Spleen (tissue), 11 donors: ENCODE results near the gene TP73. TPM values are rescaled to one million over a fixed set of nuclear protein-coding genes. Genes with fewer than 3 reads are reported as not detected.

ENCODE experiments used
- DNase-seq: peaks from one replicate; pipeline ENCODE4 v3.0.0-alpha.2; 2020
- H3K27ac ChIP-seq, 8 donors: fragments of 200-600 bp; sonication (generic) in 7 of 8; 1 replicate in 4 of 8; 2 replicates in 4 of 8; pipeline versions ENCODE4 v1.5.0 to v1.8.0; 2016 to 2021; ENCODE audit warnings: inconsistent platforms in 4 of 8, mild to moderate bottlenecking in 4 of 8, moderate library complexity in 1 of 8
- H3K27me3 ChIP-seq, 7 donors: fragments of 200-600 bp; sonication (generic) in 6 of 7; replicated peaks in 1 of 7; 1 replicate in 4 of 7; 2 replicates in 3 of 7; pipeline versions ENCODE4 v1.5.0 to v1.8.0; 2016 to 2021; ENCODE audit warnings: inconsistent platforms in 3 of 7, mild to moderate bottlenecking in 1 of 7
- H3K36me3 ChIP-seq, 6 donors: fragments of 200-600 bp; sonication (generic) in 5 of 6; 1 replicate in 4 of 6; 2 replicates in 2 of 6; pipeline versions ENCODE4 v1.5.0 to v1.8.0; 2016 to 2021; ENCODE audit warnings: inconsistent platforms in 2 of 6
- H3K4me1 ChIP-seq, 6 donors: fragments of 200-600 bp; sonication (generic) in 5 of 6; 1 replicate in 3 of 6; 2 replicates in 3 of 6; pipeline versions ENCODE4 v1.5.0 to v1.8.0; 2016 to 2021; ENCODE audit warnings: inconsistent platforms in 3 of 6
- H3K4me3 ChIP-seq, 8 donors: fragments of 200-600 bp; sonication (generic) in 7 of 8; 1 replicate in 4 of 8; 2 replicates in 4 of 8; pipeline versions ENCODE4 v1.5.0 to v1.8.0; 2016 to 2021; ENCODE audit warnings: inconsistent platforms in 4 of 8, mild to moderate bottlenecking in 4 of 8, moderate library complexity in 2 of 8
- H3K9me3 ChIP-seq, 8 donors: fragments of 200-600 bp; sonication (generic) in 7 of 8; 1 replicate in 4 of 8; 2 replicates in 4 of 8; pipeline versions ENCODE4 v1.5.0 to v1.8.0; 2016 to 2021; ENCODE audit warnings: inconsistent platforms in 4 of 8
- CTCF ChIP-seq, 11 experiments: fragments of 200-600 bp in 7 of 11; fragments of 450-650 bp in 4 of 11; sonication (generic) in 4 of 11; IDR thresholded peaks in 8 of 11; conservative IDR thresholded peaks in 3 of 11; 1 replicate in 7 of 11; 2 replicates in 4 of 11; pipeline versions ENCODE4 v1.4.0 to v1.8.0; 2016 to 2021; ENCODE audit warnings: antibody characterized with exemption in 11 of 11, inconsistent platforms in 4 of 11, mild to moderate bottlenecking in 1 of 11
- POLR2A ChIP-seq, 3 donors: fragments of 450-650 bp; IDR thresholded peaks; one replicate each; pipeline ENCODE4 v1.5.1; 2017; ENCODE audit warnings: antibody characterized with exemption in 3 of 3, mild to moderate bottlenecking in 1 of 3
- POLR2AphosphoS5 ChIP-seq, 3 donors: sonication (generic); formaldehyde crosslinking; IDR thresholded peaks; one replicate each; pipeline ENCODE4 v1.5.1; 2017; ENCODE audit warnings: antibody characterized with exemption in 3 of 3
- WGBS, 5 donors: extraction: QIAGEN DNeasy Blood & Tissue Kit in 3 of 5; methylation state at CpG; one replicate each; pipeline versions ENCODE4 v1.1.5 to v1.1.7; 2013 to 2018; 5-methylcytosine and 5-hydroxymethylcytosine counted together
- intact Hi-C: fragments of 100-400 bp; cut with DNase I; formaldehyde crosslinking; loops from one replicate; pipeline ENCODE4 v1.15.0; 2023; ENCODE audit warnings: low total_unique reads
- polyA plus RNA-seq, 3 donors: library from polyadenylated mRNA; stranded (reverse); fragments of 200-250 nt; gene quantifications; one replicate each; pipeline ENCODE4 v1.2.1, GENCODE V29; 2013
- total RNA-seq, 7 donors: library from RNA; depleted of rRNA in 3 of 7; stranded (reverse); fragments of >200 nt in 3 of 7; fragmentation: NEBNext Ultra II Directional in 4 of 7; extraction: Animal tissue kit (Norgen Biotek cat#: 25700) in 4 of 7; gene quantifications; one replicate each; pipeline versions ENCODE4 v1.1.0 to v1.2.1, GENCODE V29; 2016 to 2021
- donor health status: healthy with polysubstance abuse.
- donor health status: DM: no; HTN: no; CAD: no; lungs with moderate emphysema.
- donor health status: DM: no; HTN: no; CAD: no.
- donor health status: Bipolar disorder and iron deficiency.
- donor health status: healthy.
- donor health status: DM: no; HTN: no; CAD: no.
- donor health status: DM: yes; HTN: yes; CAD: no.

TP73 gene
- total and polyA plus RNA-seq, 10 donors, result 0.11 to 4.3 (median 0.96) TPM

GRCh38 chr1:3664700-3665375, 12.5 kb downstream of the TP73 start:
- intact Hi-C loops, result no loop called here
- TF ChIP-seq POLR2A (IDR thresholded peaks at IDR 0.05) (no peak), CTCF (IDR thresholded peaks at IDR 0.05 in 8 of 11, conservative IDR thresholded peaks at IDR 0.05 in 3 of 11) (no peak)
- no peak overlapping the region for H3K4me3 ChIP-seq
- WGBS, 5 donors, result 75 to 87% (median 83%) methylated on average over 14 of the region's 14 CpGs
- H3K36me3 ChIP-seq, result no peaks in the 10 kb centered on the region
- peaks cover 0 to 62% (median 36%) of the 10 kb centered on the region in 6 donors for H3K4me1 ChIP-seq
- peaks cover 0 to 13% (median 0%) of the 10 kb centered on the region in 7 donors for H3K27me3 ChIP-seq
- peak; percentile 59 for DNase-seq
- H3K27ac ChIP-seq, result peak overlapping the region in 4 of 8 donors; percentile 66 to 80 (median 70)
- no peaks in the 10 kb centered on the region for H3K9me3 ChIP-seq

- intact Hi-C loops, result no loop called here
- DNase-seq, result peak; percentile 72
- WGBS, 5 donors, result 71 to 77% (median 76%) methylated on average over 8 of the region's 8 CpGs
These were observed 15.8 kb downstream of the TP73 start for GRCh38 chr1:3668148-3668547.

GRCh38 chr1:3668585-3669300, 16.4 kb downstream of the TP73 start:
- intact Hi-C loops, result no loop called here
- peaks cover 0 to 84% (median 42%) of the 10 kb centered on the region in 6 donors for H3K4me1 ChIP-seq
- TF ChIP-seq POLR2AphosphoS5 (IDR thresholded peaks at IDR 0.05) (peak in 2 of 3 donors; percentile 31 to 77), POLR2A (IDR thresholded peaks at IDR 0.05) (no peak)
- no peak overlapping the region for H3K27ac ChIP-seq
- H3K4me3 ChIP-seq, result no peak overlapping the region
- H3K36me3 ChIP-seq, result no peaks in the 10 kb centered on the region
- peak; percentile 94 for DNase-seq
- WGBS, 5 donors, result 32 to 55% (median 37%) methylated on average over 12 to 30 of the region's 30 CpGs
- no peaks in the 10 kb centered on the region for H3K9me3 ChIP-seq
- peaks cover 0 to 38% (median 0%) of the 10 kb centered on the region in 7 donors for H3K27me3 ChIP-seq

More at GRCh38 chr1:3668148-3668547, 15.8 kb downstream of the TP73 start:
- Histone ChIP-seq H3K27ac (peak overlapping the region in 2 of 8 donors; percentile 68 to 72), H3K4me1 (peaks cover 0 to 79% (median 37%) of the 10 kb centered on the region in 6 donors), H3K36me3 (no peaks in the 10 kb centered on the region), H3K27me3 (peaks cover 0 to 38% (median 0%) of the 10 kb centered on the region in 7 donors), H3K4me3 (no peak overlapping the region), H3K9me3 (no peaks in the 10 kb centered on the region)
- TF ChIP-seq POLR2AphosphoS5 (IDR thresholded peaks at IDR 0.05) (no peak), CTCF (IDR thresholded peaks at IDR 0.05 in 8 of 11, conservative IDR thresholded peaks at IDR 0.05 in 3 of 11) (no peak), POLR2A (IDR thresholded peaks at IDR 0.05) (no peak)

- 59 to 81% (median 68%) methylated on average over 13 to 14 of the region's 14 CpGs for WGBS, 5 donors
- H3K9me3 ChIP-seq, result no peaks in the 10 kb centered on the region
- no peaks in the 10 kb centered on the region for H3K36me3 ChIP-seq
- no peak overlapping the region for H3K27ac ChIP-seq
- H3K4me3 ChIP-seq, result no peak overlapping the region
- DNase-seq, result peak; percentile 72
- H3K4me1 ChIP-seq, result peaks cover 0 to 84% (median 39%) of the 10 kb centered on the region in 6 donors
- TF ChIP-seq POLR2A (IDR thresholded peaks at IDR 0.05) (no peak), CTCF (IDR thresholded peaks at IDR 0.05 in 8 of 11, conservative IDR thresholded peaks at IDR 0.05 in 3 of 11) (no peak), POLR2AphosphoS5 (IDR thresholded peaks at IDR 0.05) (no peak)
- intact Hi-C loops, result no loop called here
- peaks cover 0 to 38% (median 0%) of the 10 kb centered on the region in 7 donors for H3K27me3 ChIP-seq
These were observed 17.1 kb downstream of the TP73 start for GRCh38 chr1:3669421-3669821.
